Lower leg skin (tissue), 3 donors: ENCODE data around the gene SLC16A9.

Source experiments
- POLR2A ChIP-seq, 2 donors: fragments of 450-650 bp; IDR thresholded peaks; one replicate each; pipeline ENCODE4 v1.6.1; 2016 to 2017; ENCODE audit warnings: antibody characterized with exemption in 2 of 2, mild to moderate bottlenecking in 1 of 2, moderate library complexity in 1 of 2
- TF ChIP-seq, protein P1 (sequence below), 3 donors: fragments of 450-650 bp; IDR thresholded peaks; one replicate each; pipeline ENCODE4 v1.5.1; 2016; ENCODE audit warnings: antibody characterized with exemption in 3 of 3, mild to moderate bottlenecking in 3 of 3, moderate library complexity in 2 of 3

GRCh38 chr10:59719374-59719773 is 9.7 kb upstream of the SLC16A9 start:
- TF ChIP-seq, protein P1, sequence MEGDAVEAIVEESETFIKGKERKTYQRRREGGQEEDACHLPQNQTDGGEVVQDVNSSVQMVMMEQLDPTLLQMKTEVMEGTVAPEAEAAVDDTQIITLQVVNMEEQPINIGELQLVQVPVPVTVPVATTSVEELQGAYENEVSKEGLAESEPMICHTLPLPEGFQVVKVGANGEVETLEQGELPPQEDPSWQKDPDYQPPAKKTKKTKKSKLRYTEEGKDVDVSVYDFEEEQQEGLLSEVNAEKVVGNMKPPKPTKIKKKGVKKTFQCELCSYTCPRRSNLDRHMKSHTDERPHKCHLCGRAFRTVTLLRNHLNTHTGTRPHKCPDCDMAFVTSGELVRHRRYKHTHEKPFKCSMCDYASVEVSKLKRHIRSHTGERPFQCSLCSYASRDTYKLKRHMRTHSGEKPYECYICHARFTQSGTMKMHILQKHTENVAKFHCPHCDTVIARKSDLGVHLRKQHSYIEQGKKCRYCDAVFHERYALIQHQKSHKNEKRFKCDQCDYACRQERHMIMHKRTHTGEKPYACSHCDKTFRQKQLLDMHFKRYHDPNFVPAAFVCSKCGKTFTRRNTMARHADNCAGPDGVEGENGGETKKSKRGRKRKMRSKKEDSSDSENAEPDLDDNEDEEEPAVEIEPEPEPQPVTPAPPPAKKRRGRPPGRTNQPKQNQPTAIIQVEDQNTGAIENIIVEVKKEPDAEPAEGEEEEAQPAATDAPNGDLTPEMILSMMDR (IDR thresholded peaks at IDR 0.05), result no peak
- TF ChIP-seq POLR2A (IDR thresholded peaks at IDR 0.05), result no peak
